C4-2B (cell line): ENCODE measurements around the gene PASK.

Experiments
- H3K27ac ChIP-seq: fragments of 450-650 bp; 2 replicates; pipeline ENCODE4 v1.5.1; 2017
- ZFX ChIP-seq: fragments of 450-650 bp; IDR thresholded peaks from 2 replicates; pipeline ENCODE4 v1.6.1; 2017
- TF ChIP-seq, protein P1 (sequence below): fragments of 450-650 bp; conservative IDR thresholded peaks from 2 replicates; pipeline ENCODE4 v1.5.1; 2017; ENCODE audit warnings: mild to moderate bottlenecking

The PASK gene

GRCh38 chr2:241159116-241159515 is 9.8 kb upstream of the PASK start:
- no peak overlapping the region for H3K27ac ChIP-seq
- TF ChIP-seq, protein P1, sequence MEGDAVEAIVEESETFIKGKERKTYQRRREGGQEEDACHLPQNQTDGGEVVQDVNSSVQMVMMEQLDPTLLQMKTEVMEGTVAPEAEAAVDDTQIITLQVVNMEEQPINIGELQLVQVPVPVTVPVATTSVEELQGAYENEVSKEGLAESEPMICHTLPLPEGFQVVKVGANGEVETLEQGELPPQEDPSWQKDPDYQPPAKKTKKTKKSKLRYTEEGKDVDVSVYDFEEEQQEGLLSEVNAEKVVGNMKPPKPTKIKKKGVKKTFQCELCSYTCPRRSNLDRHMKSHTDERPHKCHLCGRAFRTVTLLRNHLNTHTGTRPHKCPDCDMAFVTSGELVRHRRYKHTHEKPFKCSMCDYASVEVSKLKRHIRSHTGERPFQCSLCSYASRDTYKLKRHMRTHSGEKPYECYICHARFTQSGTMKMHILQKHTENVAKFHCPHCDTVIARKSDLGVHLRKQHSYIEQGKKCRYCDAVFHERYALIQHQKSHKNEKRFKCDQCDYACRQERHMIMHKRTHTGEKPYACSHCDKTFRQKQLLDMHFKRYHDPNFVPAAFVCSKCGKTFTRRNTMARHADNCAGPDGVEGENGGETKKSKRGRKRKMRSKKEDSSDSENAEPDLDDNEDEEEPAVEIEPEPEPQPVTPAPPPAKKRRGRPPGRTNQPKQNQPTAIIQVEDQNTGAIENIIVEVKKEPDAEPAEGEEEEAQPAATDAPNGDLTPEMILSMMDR: no peak
- TF ChIP-seq ZFX: no peak

- no peak overlapping the region for H3K27ac ChIP-seq
- TF ChIP-seq, protein P1: no peak
- TF ChIP-seq ZFX: no peak
These were observed 9.3 kb upstream of the PASK start for GRCh38 chr2:241158546-241158900.

DNA sequence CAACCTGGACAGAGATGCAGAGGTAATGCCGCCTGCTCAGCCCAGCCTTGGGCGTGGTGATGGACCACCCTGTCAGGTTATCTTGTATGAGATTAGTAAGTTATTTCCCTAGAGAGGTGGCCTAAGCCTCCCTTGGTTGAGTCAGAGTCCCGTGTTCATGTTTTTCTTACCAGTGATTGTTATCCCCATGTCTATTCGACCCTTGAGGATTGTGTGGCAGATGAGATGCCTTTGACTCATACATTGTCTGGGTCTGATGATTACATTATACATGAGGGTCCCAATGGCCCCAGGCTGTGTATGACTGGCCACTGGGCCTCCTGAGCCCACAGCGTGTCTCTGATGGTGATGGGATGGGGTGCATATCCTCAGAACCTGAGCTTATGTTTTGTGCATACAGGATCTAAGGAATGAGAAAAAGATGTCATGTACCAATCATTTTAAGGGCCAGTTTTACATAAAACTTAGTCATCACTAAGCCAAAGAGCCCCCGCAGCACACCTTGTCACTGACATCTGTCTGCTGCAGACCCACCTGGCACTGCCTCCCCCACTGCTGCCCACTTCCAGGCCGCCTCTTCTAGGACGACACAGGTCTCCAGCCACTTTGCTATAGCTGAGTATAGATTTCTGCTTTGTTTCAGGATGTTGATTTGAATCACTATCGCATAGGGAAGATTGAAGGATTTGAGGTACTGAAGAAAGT is 8.7 kb upstream of the PASK start:
- TF ChIP-seq ZFX: no peak
- peak overlapping the region; percentile 44 for H3K27ac ChIP-seq

GRCh38 chr2:241156971-241157441 is 7.7 kb upstream of the PASK start:
- TF ChIP-seq ZFX: no peak
- TF ChIP-seq, protein P1: no peak
- H3K27ac ChIP-seq: peak overlapping the region; percentile 44

- H3K27ac ChIP-seq: no peak overlapping the region
- TF ChIP-seq ZFX: no peak
- TF ChIP-seq, protein P1: no peak
These were observed 6.7 kb upstream of the PASK start for GRCh38 chr2:241155936-241156335.

DNA sequence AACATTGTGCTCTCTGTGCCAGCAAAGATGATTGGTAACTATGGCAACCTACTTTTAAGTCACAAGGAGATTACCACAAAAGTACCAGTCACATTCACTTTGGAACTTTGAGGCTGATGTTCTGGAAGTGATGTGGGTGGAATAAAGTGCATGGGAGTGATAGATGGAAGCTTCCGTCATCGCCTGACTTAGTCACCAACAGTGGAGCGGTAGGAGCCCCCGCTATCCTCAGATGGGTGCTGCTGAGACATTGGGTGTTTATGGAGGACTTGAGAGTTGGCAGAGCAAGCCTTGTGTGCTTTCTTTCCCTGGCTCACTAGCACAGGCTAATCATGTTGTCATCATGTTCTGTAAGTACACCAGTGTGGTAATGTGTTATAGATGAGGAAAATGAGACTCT is 5.6 kb upstream of the PASK start:
- no peak overlapping the region for H3K27ac ChIP-seq
- TF ChIP-seq, protein P1: no peak
- no peak for TF ChIP-seq ZFX

- H3K27ac ChIP-seq: no peak overlapping the region
- TF ChIP-seq, protein P1: no peak
These were observed 4.3 kb upstream of the PASK start for GRCh38 chr2:241153616-241154015.
